Measurements from ENCODE around the gene HRH1.

HRH1 gene

GRCh38 chr3:11146773-11147660 lies 7.3 kb upstream of the HRH1 start:
- no peak for TF ChIP-seq CTCF (IDR thresholded peaks at IDR 0.05; ENCODE audit: poor library complexity, severe bottlenecking)
- peak overlapping the region; percentile 60 for H3K27ac ChIP-seq (ENCODE audit: poor library complexity, severe bottlenecking)
- ATAC-seq (ENCODE audit: low read depth): 0 out of 3 replicates have a peak, but pooled peaks have one; percentile 7

GRCh38 chr3:11150256-11150655 lies 4.0 kb upstream of the HRH1 start:
- Histone ChIP-seq H3K27me3 (ENCODE audit: insufficient read depth, poor library complexity, severe bottlenecking) (no peaks in the 10 kb centered on the region), H3K27ac (ENCODE audit: poor library complexity, severe bottlenecking) (no peak overlapping the region), H3K4me1 (ENCODE audit: insufficient read depth, poor library complexity, severe bottlenecking) (peaks cover 25% of the 10 kb centered on the region), H3K36me3 (ENCODE audit: low read depth) (no peaks in the 10 kb centered on the region), H3K9me3 (ENCODE audit: severe bottlenecking) (no peaks in the 10 kb centered on the region), H3K4me3 (ENCODE audit: severe bottlenecking) (no peak overlapping the region)
- ATAC-seq (ENCODE audit: low read depth) (no peak), DNase-seq (ENCODE audit: low spot score) (no peak)
- no peak for TF ChIP-seq CTCF (IDR thresholded peaks at IDR 0.05; ENCODE audit: poor library complexity, severe bottlenecking)

More at GRCh38 chr3:11146773-11147660, 7.3 kb upstream of the HRH1 start:
- no peaks in the 10 kb centered on the region for H3K9me3 ChIP-seq (ENCODE audit: severe bottlenecking)
- no peak overlapping the region for H3K4me3 ChIP-seq (ENCODE audit: severe bottlenecking)
- H3K27me3 ChIP-seq (ENCODE audit: insufficient read depth, poor library complexity, severe bottlenecking): no peaks in the 10 kb centered on the region
- H3K4me1 ChIP-seq (ENCODE audit: insufficient read depth, poor library complexity, severe bottlenecking): peaks cover 22% of the 10 kb centered on the region
- H3K36me3 ChIP-seq (ENCODE audit: low read depth): no peaks in the 10 kb centered on the region
- no peak for DNase-seq (ENCODE audit: low spot score)

GRCh38 chr3:11152301-11152700 lies 2.0 kb upstream of the HRH1 start:
- no peaks in the 10 kb centered on the region for H3K27me3 ChIP-seq (ENCODE audit: insufficient read depth, poor library complexity, severe bottlenecking)
- no peak for TF ChIP-seq CTCF (IDR thresholded peaks at IDR 0.05; ENCODE audit: poor library complexity, severe bottlenecking)
- ATAC-seq (ENCODE audit: low read depth): no peak
- H3K36me3 ChIP-seq (ENCODE audit: low read depth): no peaks in the 10 kb centered on the region
- no peaks in the 10 kb centered on the region for H3K9me3 ChIP-seq (ENCODE audit: severe bottlenecking)
- peaks cover 10% of the 10 kb centered on the region for H3K4me1 ChIP-seq (ENCODE audit: insufficient read depth, poor library complexity, severe bottlenecking)
- no peak overlapping the region for H3K4me3 ChIP-seq (ENCODE audit: severe bottlenecking)
- H3K27ac ChIP-seq (ENCODE audit: poor library complexity, severe bottlenecking): no peak overlapping the region
- no peak for DNase-seq (ENCODE audit: low spot score)

- H3K27me3 ChIP-seq (ENCODE audit: insufficient read depth, poor library complexity, severe bottlenecking): no peaks in the 10 kb centered on the region
- H3K27ac ChIP-seq (ENCODE audit: poor library complexity, severe bottlenecking): peak overlapping the region; percentile 19
- peak; percentile 40; the same call in 2 of the 3 replicates for ATAC-seq (ENCODE audit: low read depth)
- H3K9me3 ChIP-seq (ENCODE audit: severe bottlenecking): no peaks in the 10 kb centered on the region
- DNase-seq (ENCODE audit: low spot score): no peak
- H3K4me1 ChIP-seq (ENCODE audit: insufficient read depth, poor library complexity, severe bottlenecking): peaks cover 16% of the 10 kb centered on the region
- H3K36me3 ChIP-seq (ENCODE audit: low read depth): no peaks in the 10 kb centered on the region
- TF ChIP-seq CTCF (IDR thresholded peaks at IDR 0.05; ENCODE audit: poor library complexity, severe bottlenecking): no peak
- H3K4me3 ChIP-seq (ENCODE audit: severe bottlenecking): peak overlapping the region; percentile 77
These were observed 646 bp downstream of the HRH1 start for GRCh38 chr3:11154953-11155325.

Measured in RWPE2 (cell line).